ENCODE measurements around the gene TRIP10. TPM values are rescaled to one million over a fixed set of nuclear protein-coding genes. Genes with fewer than 3 reads are reported as not detected.

TRIP10 gene
- polyA plus RNA-seq, 3 donors, result 46.5 to 56.8 (median 52.8) TPM

DNA sequence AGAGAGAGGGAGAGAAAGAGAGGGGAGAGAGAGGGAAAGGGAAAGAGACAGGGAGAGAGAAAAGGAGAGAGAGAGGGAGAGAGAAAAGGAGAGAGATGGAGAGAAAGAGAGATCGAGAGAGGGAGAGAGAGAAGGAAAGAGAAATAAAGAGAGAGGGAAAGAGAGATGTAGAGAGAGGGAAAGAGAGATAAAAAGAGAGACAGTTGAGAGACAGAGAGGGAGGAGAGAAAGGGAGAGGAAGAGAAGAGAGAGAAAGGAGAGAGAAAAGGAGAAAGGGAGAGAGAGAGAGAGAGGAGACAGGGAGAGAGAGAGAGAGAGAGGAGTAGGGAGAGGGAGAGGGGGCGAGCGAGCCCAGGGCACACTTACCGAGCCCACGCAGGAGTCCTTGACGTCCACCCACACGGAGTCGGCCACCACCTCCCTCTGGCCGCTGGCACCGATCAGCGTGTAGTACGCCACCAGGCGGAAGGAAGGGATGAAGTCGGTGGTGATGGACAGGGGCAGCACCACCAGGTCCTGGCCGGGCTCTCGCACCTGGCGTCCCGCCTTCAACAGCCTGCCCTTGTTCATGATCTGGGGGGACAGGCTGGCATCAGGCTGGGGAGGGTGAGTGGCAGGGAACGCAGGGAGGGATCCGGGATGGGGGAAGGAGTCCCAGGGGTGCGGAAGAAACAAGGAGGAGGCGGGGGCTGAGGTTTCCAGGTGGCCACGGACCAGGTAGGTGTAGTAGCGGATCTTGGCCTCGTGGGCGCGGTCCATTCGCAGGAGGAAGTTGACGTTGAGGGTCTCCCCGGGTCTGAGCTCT is 29.0 kb upstream of the TRIP10 start:
- no peak for DNase-seq (ENCODE audit: low read depth in 3 of 3, low spot score in 2 of 3)

DNA sequence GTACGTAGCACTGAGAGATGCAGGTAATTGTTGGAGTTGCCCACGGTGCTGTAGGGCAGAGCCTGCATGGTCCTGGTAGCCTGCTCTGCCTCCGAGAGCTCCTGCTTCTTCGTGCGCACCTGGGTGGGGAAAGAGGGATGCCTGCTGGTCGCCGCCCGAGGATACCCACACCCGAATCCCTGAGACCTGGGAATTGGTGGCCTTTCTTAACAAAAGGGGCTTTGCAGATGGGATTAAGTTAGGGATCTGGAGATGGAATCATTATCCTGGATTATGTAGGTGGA is 28.5 kb upstream of the TRIP10 start:
- DNase-seq (ENCODE audit: low read depth in 3 of 3, low spot score in 2 of 3), result no peak

DNA sequence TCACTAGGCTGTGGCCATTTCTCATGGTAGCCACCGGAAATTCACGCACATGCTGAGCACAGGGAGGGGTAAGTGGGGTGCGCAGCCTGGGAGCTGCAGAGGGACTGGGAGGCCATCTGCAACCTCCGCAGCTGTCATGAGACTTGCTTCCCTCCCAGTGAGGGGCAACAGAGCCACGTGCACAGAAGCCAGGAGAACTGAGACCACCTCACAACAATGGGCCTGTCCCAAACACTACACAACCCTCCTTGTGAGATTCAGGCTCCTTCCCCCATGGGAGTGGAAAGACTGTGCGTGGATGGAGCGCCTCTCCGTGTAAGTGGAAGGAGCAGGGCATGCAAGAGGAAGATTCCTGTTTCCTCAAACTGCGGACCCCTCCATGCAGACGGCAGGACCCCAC is 27.9 kb upstream of the TRIP10 start:
- DNase-seq (ENCODE audit: low read depth in 3 of 3, low spot score in 2 of 3), result no peak

DNA sequence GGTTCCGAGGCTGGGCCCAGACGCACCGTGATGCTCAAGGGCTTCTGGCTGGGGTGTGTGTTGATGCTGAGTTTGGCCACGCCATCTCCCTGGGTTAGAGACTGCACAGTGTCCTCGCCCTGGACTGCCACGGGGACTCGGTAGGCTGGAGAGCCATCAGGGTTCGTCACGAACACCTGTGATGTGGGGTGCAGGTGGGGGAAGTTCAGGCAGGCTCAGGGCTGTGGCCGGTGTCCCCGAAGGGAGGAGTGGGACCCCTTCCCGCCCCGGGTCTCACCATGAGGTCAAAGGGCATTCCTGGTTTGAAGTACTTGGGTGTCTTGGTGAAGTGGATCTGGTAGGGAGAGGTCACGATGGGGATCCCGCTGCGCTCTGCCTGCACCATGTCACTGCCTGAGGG is 27.2 kb upstream of the TRIP10 start:
- DNase-seq (ENCODE audit: low read depth in 3 of 3, low spot score in 2 of 3), result no peak

DNA sequence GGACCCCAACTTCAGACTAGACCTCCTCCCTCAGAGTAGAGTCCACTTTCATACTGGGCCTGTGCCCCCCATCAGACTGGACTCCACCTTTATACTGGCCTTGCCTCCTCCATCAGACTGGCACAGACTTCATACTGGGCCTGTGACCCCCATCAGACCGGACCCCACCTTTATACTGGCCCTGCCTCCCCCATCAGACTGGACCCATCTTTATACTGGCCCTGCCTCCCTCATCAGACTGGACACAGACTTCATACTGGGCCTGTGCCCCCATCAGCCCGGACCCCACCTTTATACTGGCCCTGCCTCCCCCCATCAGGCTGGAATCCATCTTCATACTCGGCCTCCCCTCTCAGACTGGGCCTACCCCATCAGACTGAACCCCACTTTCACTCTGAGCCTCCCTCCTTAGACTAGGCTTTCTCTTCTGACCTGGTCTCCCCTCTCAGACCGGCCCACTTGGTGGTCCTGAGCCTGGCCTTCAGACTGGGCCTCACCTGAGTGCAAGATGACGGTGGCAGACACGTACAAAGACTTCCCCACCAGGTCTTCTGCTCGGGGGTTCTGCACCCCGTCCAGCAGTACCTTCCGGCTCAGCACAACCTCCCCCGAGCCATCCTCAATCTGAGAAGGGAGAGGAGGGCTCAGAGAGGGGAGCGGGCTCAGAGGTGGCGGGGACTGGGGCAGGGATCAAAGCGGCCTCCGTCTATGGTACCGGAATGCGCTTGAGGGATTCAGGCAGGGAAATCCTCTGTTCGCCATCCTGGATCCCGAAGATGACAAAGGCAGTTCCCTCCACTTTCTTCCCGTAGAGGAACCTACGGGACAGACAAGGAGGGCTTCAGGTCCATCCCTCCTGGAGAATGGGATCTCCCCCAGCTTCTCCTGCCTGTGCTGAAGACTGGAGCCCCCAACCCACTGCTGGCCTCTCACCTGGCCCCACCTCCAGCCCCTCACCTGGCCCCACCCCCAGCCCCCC is 26.5 kb upstream of the TRIP10 start:
- no peak for DNase-seq (ENCODE audit: low read depth in 3 of 3, low spot score in 2 of 3)

DNA sequence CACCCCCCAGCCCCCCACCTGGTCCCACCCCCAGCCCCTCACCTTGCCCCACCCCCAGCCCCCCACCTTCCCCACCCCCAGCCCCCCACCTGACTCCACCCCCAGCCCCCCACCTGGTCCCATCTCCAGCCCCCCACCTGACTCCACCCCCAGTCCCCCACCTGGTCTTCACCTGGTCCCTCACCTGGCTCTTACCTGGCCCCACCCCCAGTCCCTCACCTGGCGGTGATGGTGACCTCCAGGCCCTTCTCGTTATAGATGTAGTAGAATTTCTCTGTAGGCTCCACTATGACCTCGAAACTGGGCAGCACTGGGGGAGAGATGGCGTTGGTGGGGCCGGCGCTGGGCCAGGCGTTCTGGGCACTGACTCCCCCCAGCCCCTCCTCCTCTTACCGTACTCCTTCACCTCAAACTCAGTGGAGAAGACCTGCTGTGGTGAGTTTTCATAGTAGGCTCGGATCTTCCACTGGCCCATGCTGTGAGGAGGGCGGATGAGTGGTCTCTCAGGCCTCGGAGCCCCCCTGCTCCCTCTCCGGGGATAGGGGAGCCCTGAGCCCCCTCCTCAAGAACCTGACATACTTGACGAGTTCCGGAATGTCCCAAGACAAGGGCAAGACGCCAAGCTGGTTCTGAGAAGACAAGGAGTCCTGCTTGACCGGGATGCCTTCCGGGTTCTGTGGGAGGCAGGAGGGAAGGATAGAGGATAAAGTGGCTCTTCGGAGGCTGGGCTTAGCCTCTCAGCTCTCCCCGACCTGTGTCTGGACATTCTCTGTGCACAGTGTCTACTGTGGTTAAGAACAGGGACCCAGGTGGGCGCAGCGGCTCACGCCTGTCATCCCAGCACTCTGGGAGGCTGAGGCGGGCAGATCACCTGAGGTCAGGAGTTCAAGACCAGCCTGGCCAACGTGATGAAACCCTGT is 25.4 kb upstream of the TRIP10 start:
- DNase-seq (ENCODE audit: low read depth in 3 of 3, low spot score in 2 of 3), result no peak

DNA sequence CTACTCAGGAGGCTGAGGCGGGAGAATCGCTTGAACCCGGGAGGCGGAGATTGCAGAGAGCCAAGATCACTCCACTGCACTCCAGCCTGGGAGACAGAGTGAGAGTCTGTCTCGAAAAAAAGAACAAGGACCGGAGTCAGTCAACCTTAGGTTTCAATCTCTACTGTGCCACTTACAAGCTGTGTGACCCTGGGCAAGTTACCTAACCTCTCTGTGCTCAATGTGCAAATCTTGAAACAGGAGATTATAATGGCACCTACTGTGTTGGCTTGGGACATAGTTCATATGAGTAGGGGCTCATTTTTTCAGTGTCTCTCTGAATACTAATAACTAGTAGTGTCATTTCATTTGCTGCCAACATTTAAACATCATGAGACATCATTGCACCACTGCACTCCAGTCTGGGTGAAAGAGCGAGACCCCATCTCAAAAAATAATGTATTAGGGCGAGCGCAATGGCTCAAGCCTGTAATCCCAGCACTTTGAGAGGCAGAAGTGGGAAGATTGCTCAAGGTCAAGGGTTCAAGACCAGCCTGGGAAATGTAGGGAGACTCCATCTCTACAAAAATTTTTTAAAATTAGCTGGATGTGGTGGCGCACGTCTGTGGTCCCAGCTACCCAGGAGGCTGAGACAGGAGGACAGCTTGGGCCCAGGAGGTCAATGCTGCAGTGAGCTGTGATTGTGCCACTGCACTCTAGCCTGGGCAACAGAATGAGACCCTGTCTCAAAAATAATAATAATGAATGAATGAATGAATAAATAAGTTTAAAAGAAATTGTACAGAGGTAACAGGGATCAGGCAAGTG is 24.5 kb upstream of the TRIP10 start:
- DNase-seq (ENCODE audit: low read depth in 3 of 3, low spot score in 2 of 3), result no peak

DNA sequence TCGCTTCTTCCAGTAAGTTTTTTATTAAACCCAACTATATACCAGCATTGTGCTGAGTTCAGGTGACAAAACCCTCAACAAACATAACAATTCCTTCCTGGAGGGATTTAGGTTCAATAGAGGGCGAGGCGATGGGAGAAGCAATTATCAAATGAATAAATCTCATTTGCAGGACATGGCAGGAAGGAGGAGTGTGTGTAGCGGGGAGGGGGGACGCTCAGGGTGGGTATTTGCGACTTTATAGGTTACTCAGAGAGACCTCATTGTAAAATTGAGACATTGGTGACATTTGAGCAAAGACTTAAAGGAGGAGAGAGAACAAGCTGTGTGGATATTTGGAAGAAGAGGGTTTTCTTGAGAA is 22.9 kb upstream of the TRIP10 start:
- no peak for DNase-seq (ENCODE audit: low read depth in 3 of 3, low spot score in 2 of 3)

DNA sequence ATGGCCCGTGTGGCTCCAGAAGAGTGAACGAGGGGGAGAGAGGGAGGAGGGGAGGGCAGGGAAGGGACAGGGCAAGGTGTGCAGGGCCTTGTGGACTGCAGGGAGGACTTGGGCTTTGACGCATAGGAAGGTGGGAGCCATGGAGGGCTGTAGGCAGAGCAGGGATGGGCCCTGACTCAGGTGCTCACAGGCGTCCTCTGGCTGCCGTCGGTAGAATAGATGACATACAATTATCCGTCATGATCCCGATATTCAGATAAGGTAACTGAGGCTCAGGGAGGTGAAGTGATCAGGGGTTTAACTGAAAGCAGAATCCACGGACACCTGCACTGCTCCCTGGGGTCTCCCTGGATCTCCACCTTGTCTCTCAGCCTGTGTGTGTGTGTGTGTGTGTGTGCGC is 22.4 kb upstream of the TRIP10 start:
- no peak for DNase-seq (ENCODE audit: low read depth in 3 of 3, low spot score in 2 of 3)

DNA sequence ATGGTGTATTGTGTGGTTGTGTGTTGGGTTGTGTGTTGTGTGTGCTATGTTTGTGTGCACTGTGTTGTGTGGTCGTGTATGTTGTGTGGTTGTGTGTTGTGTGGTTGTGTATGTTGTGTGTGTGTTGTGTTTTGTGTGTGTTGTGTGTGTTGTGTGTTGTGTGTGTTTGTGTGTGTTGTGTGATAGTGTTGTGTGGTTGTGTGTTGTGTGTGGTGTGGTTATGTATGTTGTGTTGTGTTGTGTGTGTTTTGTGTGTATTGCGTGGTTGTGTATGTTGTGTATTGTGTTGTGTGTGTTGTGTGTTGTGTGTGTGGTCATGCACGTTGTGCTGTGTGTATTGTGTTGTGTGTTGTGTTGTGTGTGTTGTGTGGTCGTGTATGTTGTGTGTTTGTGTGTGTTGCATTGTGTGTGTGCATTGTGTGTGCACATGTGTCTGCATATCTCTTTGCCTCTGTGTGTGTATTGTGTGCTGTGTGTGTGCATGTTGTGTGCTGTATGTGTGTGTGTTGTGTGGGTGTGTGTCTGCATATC is 22.0 kb upstream of the TRIP10 start:
- DNase-seq (ENCODE audit: low read depth in 3 of 3, low spot score in 2 of 3), result no peak

DNA sequence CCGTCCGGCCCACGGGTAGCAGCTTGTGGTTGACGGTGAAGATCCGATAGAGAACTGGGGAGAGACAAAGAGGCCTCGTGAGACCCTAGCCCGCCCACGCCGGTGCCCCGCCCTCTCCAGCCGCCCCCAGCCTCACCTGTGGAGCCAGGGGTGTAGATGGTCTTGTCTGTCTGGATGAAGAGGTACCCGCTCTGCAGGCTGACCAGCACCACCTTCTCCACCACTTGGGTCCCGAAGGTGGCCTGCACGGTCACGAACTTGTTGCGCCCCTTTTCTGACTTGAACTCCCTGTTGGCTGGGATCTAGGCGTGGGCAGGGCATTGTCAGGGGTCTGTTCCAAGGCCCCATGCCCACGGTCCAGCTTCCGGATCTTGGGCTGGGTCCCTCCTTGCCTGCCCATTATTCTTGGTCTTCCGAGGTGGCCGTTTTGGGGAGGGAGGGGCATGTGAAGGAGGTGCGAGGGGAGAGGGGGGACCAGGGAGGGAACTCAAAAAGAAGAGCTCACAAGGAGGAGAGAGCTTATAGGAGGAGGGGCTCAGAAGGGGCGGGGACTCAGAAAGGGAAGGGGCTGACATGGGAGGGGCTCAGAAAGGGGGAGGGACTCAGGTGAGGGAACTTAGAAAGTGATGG is 21.3 kb upstream of the TRIP10 start:
- no peak for DNase-seq (ENCODE audit: low read depth in 3 of 3, low spot score in 2 of 3)

DNA sequence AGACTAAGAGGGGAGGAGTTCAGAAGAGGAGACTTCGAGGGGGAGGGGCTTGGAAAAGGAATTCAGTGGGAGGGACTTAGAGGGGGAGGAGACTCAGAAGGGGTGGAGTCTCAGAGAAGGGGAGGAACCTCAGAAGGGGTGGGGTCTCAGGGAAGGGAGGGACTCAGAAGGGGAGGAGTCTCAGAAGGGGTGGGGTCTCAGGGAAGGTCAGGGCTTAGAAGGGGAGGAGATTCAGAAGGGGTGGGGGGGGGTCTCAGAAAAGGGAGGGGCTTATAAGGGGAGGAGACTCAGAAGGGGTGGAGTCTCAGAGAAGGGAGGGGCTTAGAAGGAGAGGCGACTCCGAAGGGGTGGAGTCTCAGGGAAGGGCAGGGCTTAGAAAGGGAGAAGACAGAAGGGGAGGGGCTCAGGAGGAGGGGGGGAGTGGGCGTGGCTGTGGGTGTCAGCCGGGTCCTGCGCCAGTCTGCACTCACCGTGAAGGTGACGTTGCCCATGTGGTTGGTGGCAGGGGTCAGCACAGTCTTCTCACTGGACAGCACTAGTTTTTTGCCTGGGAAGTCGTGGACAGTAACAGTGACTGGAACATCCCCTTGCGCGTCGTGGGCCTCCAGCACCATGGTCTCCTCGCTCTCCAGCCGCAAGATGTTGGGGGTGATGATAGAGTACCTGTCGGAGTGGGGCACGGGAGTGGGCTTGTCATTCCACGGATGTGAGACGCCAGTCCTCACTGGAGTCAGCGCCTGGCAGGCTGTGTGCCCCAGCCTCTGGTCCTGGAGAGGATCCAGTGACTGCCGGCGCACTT is 20.5 kb upstream of the TRIP10 start:
- DNase-seq (ENCODE audit: low read depth in 3 of 3, low spot score in 2 of 3), result no peak

DNA sequence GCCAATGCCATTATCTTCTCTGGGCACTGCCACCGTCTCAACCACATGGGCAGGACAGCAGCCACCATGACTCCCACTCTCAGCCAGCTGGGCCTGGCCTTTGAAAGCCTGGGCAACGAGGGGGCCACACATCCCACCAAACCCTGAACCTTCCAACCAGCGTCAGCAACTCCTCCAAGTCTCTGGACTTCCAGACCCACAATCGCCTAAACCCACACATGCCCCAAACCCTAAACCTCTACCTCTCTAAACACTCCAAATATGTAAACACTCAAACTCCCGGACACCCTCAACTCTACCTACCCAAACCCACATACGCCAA is 20.0 kb upstream of the TRIP10 start:
- DNase-seq (ENCODE audit: low read depth in 3 of 3, low spot score in 2 of 3), result no peak

DNA sequence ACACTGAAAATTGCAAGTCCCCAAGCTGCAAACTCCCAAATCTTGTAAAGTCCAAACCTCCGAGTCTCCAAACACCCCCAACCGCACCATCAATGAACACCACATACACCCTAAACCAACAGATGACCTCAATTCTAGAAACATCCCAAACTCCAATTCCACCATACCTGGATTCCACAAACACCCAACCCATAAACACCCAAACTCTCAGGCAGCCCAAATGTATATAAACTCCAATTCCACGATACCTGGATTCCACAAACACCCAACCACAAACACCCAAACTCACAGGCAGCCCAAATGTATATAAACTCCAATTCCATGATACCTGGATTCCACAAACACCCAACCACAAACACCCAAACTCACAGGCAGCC is 19.5 kb upstream of the TRIP10 start:
- DNase-seq (ENCODE audit: low read depth in 3 of 3, low spot score in 2 of 3), result no peak

DNA sequence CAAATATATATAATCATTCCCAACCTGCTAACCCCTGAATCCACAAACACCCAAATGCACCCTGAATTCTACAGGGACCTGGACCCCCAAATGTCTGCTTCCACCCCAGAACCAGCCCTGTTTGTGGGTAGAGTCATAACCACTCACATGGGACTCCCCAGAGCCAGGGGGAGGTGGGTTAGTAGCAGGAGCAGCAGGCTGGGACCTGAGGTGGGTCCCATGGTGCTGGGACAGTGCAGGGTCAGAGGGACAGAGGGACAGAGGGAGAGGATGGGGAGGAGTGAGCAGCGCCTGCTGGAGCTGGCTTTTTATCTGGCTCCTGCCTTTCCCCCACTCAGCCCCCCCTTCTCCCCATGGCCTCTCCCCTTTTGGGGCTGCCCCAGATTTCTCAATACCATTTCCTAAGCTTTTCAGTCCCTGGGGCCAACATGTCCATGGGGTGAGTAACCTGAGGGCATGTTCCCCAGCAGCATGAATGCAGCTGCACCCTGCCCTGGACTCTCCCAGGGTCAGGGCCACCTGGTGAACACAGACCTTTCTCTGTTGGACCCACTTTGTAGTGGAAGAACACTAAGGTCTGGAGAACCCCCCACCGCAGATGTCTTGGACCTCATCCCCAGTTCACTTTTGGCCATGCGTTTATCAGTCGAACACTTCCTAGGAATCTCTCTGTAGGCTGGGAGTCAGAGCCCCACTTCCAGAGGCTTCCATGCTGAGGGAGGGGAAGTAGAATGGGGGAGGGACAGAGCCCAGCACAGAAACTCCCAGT is 18.9 kb upstream of the TRIP10 start, which contains the start of gene C3:
TSS of gene C3 (minus strand) at position 282 of the 769 bp plus-strand sequence. CDS start at position 221, 61 bp downstream.
- DNase-seq (ENCODE audit: low read depth in 3 of 3, low spot score in 2 of 3), result no peak

DNA sequence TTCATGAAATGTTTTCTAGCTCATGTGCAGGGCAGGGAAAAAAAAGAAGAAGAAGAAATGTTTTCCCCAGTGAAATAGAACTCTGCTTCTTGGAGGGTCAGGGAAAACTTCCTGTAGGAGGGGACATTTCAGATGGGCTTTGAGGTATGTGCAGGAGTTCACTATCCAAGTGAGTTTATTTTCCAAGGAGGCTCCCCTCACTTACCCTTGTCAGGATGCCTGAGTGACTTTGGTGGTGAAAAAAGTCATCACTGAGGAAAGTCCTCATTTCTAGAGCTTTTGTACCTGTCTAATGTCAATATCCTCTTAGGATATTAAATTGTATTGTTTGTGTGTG is 18.4 kb upstream of the TRIP10 start:
- DNase-seq (ENCODE audit: low read depth in 3 of 3, low spot score in 2 of 3), result no peak

DNA sequence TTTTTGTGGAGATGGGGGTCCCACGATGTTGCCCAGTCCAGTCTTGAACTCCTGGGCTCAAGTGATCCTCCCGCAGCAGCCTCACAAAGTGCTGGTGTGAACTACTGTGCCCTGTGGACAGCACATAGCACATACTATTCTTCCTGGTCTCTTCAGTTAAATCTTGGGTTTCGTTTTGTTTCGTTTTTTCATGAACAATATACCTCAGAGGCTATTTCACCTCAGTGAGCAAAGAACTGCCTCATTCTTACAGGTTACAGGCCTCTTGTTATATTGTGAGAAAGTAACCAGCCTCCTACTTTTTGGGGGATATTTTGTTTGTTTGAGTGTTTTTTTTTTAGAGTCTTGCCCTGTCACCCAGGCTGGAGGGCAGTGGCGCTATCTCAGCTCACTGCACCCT is 17.7 kb upstream of the TRIP10 start:
- DNase-seq (ENCODE audit: low read depth in 3 of 3, low spot score in 2 of 3), result no peak

DNA sequence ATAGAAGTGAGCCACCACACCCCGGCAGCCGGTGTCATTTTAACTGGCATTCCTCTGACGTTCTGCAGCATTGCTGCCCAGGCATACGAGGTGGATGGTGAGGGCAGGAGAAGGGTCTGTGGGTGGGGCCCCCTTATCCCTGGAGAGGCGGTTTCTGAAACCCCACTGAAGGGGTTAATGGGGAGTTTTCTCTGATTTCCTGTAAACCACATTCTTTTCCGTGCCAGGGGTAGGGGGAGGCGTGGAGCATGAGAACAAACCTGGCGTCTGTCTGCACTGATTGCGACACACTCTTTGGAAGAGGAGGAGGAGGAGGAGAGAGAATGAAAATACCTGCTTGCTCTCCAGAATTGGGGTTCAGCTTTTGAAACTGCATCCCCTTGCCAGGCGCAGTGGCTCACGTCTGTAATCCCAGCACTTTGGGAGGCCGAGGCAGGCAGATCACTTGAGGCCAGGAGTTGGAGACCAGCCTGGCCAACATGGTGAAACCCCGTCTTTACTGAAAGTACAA is 16.3 kb upstream of the TRIP10 start:
- no peak for DNase-seq (ENCODE audit: low read depth in 3 of 3, low spot score in 2 of 3)

Measured in right renal cortex interstitium (tissue), 3 donors.